ENCODE results near the gene NKX3-2. TPM values are rescaled to one million over a fixed set of nuclear protein-coding genes. Genes with fewer than 3 reads are reported as not detected.

Gene NKX3-2
- total and polyA plus RNA-seq, 9 of the 15 experiments (the other 6 are each of a cell fraction or from before 2014, with no cell fraction given) = 0.03 to 0.81 (median 0.27) TPM; not detected in 1

- Histone ChIP-seq H3K79me2 (ENCODE audit: control insufficient read depth, insufficient read depth, low read length) (no peaks in the 10 kb centered on the region), H3K4me3 (no peak overlapping the region), H3K27ac (ENCODE audit: extremely low read depth, low read depth, low read length) (no peak overlapping the region), H3K36me3 (ENCODE audit: control insufficient read depth, insufficient read depth, low read length) (no peaks in the 10 kb centered on the region), H3K9ac (ENCODE audit: insufficient read depth in 1 of 2, low read depth in 2 of 2, low read length in 2 of 2) (no peak overlapping the region), H2AFZ (ENCODE audit: low read depth, low read length) (no peak overlapping the region), H4K20me1 (replicated peaks; ENCODE audit: control insufficient read depth, insufficient read depth, low read length) (no peaks in the 10 kb centered on the region), H3K4me2 (ENCODE audit: insufficient read depth, low read length) (no peak overlapping the region), H3K9me1 (ENCODE audit: control insufficient read depth, insufficient read depth, low read length) (no peaks in the 10 kb centered on the region), H3K4me1 (replicated peaks in 1 of 2; ENCODE audit: control insufficient read depth in 2 of 2, insufficient read depth in 2 of 2, low read length in 2 of 2) (peaks cover 14 to 26% of the 10 kb centered on the region in 2 experiments; a peak in 4 of 5 replicates), H3K27me3 (ENCODE audit: control insufficient read depth in 2 of 2, insufficient read depth in 2 of 2, low read length in 2 of 2) (peaks cover 4 to 42% of the 10 kb centered on the region in 2 experiments; a peak in 4 of 5 replicates), H3K9me3 (replicated peaks; ENCODE audit: control insufficient read depth, insufficient read depth, low read depth, low read length) (no peaks in the 10 kb centered on the region)
- POLR2A ChIA-PET = no interaction called here
- intact Hi-C loops (cut with micrococcal nuclease) (no loop called here), in situ Hi-C loops (cut with MboI) (no loop called here)
- TF ChIP-seq ADNP (tag; IDR thresholded peaks at IDR 0.05) = 0 out of 2 replicates have a peak, but pooled peaks have one; percentile 30
- TF ChIP-seq CBX3 (IDR thresholded peaks at IDR 0.05; ENCODE audit: borderline replicate concordance in 1 of 2, low read length in 2 of 2) = peak in 1 of 2 experiments; percentile 37; a peak in 1 of 3 replicates
- peak; percentile 98 for TF ChIP-seq RBM25 (IDR thresholded peaks at IDR 0.05; ENCODE audit: low read depth, low read length, severe bottlenecking)
- TF ChIP-seq HDAC2 (IDR thresholded peaks at IDR 0.05) = 0 out of 2 replicates have a peak, but pooled peaks have one; percentile 28
- peak; percentile 33 to 38; a peak in 3 of 4 replicates for TF ChIP-seq KDM1A (IDR thresholded peaks at IDR 0.05)
- TF ChIP-seq RCOR1 (IDR thresholded peaks at IDR 0.05; ENCODE audit: borderline replicate concordance in 1 of 2, low read depth in 2 of 2, low read length in 2 of 2) = 0 out of 4 replicates have a peak, but pooled peaks of 1 of the 2 experiments have one; percentile 46
- TF ChIP-seq, protein P1, sequence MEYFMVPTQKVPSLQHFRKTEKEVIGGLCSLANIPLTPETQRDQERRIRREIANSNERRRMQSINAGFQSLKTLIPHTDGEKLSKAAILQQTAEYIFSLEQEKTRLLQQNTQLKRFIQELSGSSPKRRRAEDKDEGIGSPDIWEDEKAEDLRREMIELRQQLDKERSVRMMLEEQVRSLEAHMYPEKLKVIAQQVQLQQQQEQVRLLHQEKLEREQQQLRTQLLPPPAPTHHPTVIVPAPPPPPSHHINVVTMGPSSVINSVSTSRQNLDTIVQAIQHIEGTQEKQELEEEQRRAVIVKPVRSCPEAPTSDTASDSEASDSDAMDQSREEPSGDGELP (CRISPR knock-in tag; IDR thresholded peaks at IDR 0.05; ENCODE audit: borderline replicate concordance) = no peak
- TF ChIP-seq BCOR (IDR thresholded peaks at IDR 0.05) = peak; percentile 91
- no peak for TF ChIP-seq SOX6 (IDR thresholded peaks at IDR 0.05)
- FAIRE-seq (no peak), DNase-seq (ENCODE audit: extremely low read depth in 1 of 4, low spot score in 3 of 4) (no peak), ATAC-seq (no peak)
- 25% methylated on average over 3 of the region's 3 CpGs for WGBS (ENCODE audit: insufficient coverage, low coverage, missing lambda C conversion rate)
- CTCF ChIA-PET (ENCODE audit: low intra/inter-chr PET ratio) = no interaction called here
- BruUV-seq (replicated peaks) = no TSS peak
Measured at GRCh38 chr4:13526658-13527057, 17.6 kb downstream of the NKX3-2 start.
